ENCODE results near the gene SLC5A9. TPM values are rescaled to one million over a fixed set of nuclear protein-coding genes. Genes with fewer than 3 reads are reported as not detected.

The SLC5A9 gene
- total and polyA plus RNA-seq, 2 experiments from 2014 or later = 0.10 TPM

DNA sequence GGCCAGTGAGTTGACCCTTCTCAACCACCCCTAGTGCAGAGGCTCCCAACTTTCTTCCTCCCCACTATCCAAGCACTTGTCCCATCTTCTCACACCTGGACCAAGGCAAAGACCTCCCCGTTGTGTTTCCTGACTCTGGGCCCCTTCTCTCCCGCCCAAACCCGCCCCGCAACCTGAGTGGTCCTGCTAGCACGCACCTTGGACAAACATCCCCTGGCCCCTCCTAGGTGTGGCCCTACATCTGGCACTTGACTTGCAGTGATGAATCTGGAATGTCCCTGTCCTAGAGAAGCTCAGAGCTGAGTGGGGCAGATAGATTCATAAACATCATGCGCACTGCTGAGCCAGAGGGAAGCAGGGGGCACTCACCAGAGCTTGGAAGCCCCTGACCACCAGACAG lies 2.3 kb downstream of the SLC5A9 start:
- no peak overlapping the region for H3K27ac ChIP-seq (ENCODE audit: low read depth)
- no peaks in the 10 kb centered on the region for H3K79me2 ChIP-seq (replicated peaks; ENCODE audit: insufficient read depth)
- no peak overlapping the region for H2AFZ ChIP-seq
- TF ChIP-seq ZNF114 (CRISPR knock-in tag; IDR thresholded peaks at IDR 0.05) (no peak), JUNB (IDR thresholded peaks at IDR 0.05; ENCODE audit: unreplicated experiment) (no peak)
- no peaks in the 10 kb centered on the region for H3F3A ChIP-seq (replicated peaks; ENCODE audit: low read depth)
- Mint-ChIP-seq H3K9me3 (no peaks in the 10 kb centered on the region), H3K4me3 (no peak overlapping the region), H3K36me3 (ENCODE audit: low read depth) (no peaks in the 10 kb centered on the region), H3K27me3 (ENCODE audit: insufficient read depth, low read depth, poor library complexity) (peaks cover 2% of the 10 kb centered on the region), H3K27ac (no peak overlapping the region), H3K4me1 (peaks cover 3% of the 10 kb centered on the region; the same call in 2 of the 3 replicates)
- no peaks in the 10 kb centered on the region for H4K20me1 ChIP-seq (replicated peaks; ENCODE audit: insufficient read depth)
- no peaks in the 10 kb centered on the region; the same call in 1 of the 2 replicates for H3K4me1 ChIP-seq (ENCODE audit: insufficient read depth)
- no peak overlapping the region for H3K4me2 ChIP-seq
- DNase-seq (ENCODE audit: low spot score) (no peak), ATAC-seq (no peak)
- H3K4me3 ChIP-seq = no peak overlapping the region
- H3K9me2 ChIP-seq (ENCODE audit: insufficient read depth) = peaks cover under 1% of the 10 kb centered on the region; the same call in 1 of the 2 replicates
- H3K36me3 ChIP-seq (ENCODE audit: insufficient read depth) = no peaks in the 10 kb centered on the region
- no peaks in the 10 kb centered on the region for H3K27me3 ChIP-seq (ENCODE audit: insufficient read depth)

DNA sequence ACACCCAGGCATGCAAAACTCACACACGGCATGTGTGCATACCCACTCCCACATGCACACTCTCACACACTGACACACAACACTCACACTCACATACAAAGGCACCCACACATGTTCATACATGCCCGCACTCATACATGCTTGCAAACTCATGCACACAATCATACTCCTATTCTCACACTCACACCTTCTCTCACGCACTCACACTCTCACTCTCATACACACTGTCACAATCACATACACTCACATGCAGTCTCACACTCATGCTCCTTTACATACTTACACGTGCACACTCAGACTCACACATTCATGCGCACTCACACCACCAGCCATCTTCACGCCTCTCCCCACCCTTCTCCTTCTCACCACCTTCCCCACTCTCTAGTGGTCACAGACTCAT lies 3.1 kb downstream of the SLC5A9 start:
- no peaks in the 10 kb centered on the region for H3K36me3 Mint-ChIP-seq (ENCODE audit: low read depth)
- Histone ChIP-seq H3K4me2 (no peak overlapping the region), H3K27ac (ENCODE audit: low read depth) (no peak overlapping the region), H3K27me3 (ENCODE audit: insufficient read depth) (no peaks in the 10 kb centered on the region), H3K79me2 (replicated peaks; ENCODE audit: insufficient read depth) (no peaks in the 10 kb centered on the region), H3F3A (replicated peaks; ENCODE audit: low read depth) (no peaks in the 10 kb centered on the region), H2AFZ (no peak overlapping the region), H3K9me2 (ENCODE audit: insufficient read depth) (no peaks in the 10 kb centered on the region; the same call in 1 of the 2 replicates), H3K4me1 (ENCODE audit: insufficient read depth) (no peaks in the 10 kb centered on the region; the same call in 1 of the 2 replicates), H3K36me3 (ENCODE audit: insufficient read depth) (no peaks in the 10 kb centered on the region), H4K20me1 (replicated peaks; ENCODE audit: insufficient read depth) (no peaks in the 10 kb centered on the region), H3K4me3 (no peak overlapping the region)
- peaks cover 3% of the 10 kb centered on the region; the same call in 2 of the 3 replicates for H3K4me1 Mint-ChIP-seq
- H3K4me3 Mint-ChIP-seq = no peak overlapping the region
- H3K27ac Mint-ChIP-seq = no peak overlapping the region
- DNase-seq (ENCODE audit: low spot score) (no peak), ATAC-seq (no peak)
- peaks cover 2% of the 10 kb centered on the region for H3K27me3 Mint-ChIP-seq (ENCODE audit: insufficient read depth, low read depth, poor library complexity)
- H3K9me3 Mint-ChIP-seq = no peaks in the 10 kb centered on the region
- TF ChIP-seq, protein P1, sequence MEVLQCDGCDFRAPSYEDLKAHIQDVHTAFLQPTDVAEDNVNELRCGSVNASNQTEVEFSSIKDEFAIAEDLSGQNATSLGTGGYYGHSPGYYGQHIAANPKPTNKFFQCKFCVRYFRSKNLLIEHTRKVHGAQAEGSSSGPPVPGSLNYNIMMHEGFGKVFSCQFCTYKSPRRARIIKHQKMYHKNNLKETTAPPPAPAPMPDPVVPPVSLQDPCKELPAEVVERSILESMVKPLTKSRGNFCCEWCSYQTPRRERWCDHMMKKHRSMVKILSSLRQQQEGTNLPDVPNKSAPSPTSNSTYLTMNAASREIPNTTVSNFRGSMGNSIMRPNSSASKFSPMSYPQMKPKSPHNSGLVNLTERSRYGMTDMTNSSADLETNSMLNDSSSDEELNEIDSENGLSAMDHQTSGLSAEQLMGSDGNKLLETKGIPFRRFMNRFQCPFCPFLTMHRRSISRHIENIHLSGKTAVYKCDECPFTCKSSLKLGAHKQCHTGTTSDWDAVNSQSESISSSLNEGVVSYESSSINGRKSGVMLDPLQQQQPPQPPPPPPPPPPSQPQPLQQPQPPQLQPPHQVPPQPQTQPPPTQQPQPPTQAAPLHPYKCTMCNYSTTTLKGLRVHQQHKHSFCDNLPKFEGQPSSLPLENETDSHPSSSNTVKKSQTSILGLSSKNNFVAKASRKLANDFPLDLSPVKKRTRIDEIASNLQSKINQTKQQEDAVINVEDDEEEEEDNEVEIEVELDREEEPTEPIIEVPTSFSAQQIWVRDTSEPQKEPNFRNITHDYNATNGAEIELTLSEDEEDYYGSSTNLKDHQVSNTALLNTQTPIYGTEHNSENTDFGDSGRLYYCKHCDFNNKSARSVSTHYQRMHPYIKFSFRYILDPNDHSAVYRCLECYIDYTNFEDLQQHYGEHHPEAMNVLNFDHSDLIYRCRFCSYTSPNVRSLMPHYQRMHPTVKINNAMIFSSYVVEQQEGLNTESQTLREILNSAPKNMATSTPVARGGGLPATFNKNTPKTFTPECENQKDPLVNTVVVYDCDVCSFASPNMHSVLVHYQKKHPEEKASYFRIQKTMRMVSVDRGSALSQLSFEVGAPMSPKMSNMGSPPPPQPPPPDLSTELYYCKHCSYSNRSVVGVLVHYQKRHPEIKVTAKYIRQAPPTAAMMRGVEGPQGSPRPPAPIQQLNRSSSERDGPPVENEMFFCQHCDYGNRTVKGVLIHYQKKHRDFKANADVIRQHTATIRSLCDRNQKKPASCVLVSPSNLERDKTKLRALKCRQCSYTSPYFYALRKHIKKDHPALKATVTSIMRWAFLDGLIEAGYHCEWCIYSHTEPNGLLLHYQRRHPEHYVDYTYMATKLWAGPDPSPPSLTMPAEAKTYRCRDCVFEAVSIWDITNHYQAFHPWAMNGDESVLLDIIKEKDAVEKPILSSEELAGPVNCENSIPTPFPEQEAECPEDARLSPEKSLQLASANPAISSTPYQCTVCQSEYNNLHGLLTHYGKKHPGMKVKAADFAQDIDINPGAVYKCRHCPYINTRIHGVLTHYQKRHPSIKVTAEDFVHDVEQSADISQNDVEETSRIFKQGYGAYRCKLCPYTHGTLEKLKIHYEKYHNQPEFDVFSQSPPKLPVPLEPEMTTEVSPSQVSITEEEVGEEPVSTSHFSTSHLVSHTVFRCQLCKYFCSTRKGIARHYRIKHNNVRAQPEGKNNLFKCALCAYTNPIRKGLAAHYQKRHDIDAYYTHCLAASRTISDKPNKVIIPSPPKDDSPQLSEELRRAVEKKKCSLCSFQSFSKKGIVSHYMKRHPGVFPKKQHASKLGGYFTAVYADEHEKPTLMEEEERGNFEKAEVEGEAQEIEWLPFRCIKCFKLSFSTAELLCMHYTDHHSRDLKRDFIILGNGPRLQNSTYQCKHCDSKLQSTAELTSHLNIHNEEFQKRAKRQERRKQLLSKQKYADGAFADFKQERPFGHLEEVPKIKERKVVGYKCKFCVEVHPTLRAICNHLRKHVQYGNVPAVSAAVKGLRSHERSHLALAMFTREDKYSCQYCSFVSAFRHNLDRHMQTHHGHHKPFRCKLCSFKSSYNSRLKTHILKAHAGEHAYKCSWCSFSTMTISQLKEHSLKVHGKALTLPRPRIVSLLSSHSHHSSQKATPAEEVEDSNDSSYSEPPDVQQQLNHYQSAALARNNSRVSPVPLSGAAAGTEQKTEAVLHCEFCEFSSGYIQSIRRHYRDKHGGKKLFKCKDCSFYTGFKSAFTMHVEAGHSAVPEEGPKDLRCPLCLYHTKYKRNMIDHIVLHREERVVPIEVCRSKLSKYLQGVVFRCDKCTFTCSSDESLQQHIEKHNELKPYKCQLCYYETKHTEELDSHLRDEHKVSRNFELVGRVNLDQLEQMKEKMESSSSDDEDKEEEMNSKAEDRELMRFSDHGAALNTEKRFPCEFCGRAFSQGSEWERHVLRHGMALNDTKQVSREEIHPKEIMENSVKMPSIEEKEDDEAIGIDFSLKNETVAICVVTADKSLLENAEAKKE (CRISPR knock-in tag; IDR thresholded peaks at IDR 0.05) = no peak
- TF ChIP-seq ZNF331 (CRISPR knock-in tag; IDR thresholded peaks at IDR 0.05; ENCODE audit: low read depth) (no peak), EZH2 (IDR thresholded peaks at IDR 0.05; ENCODE audit: low read depth, unreplicated experiment) (no peak), JUNB (IDR thresholded peaks at IDR 0.05; ENCODE audit: unreplicated experiment) (no peak), NANOG (IDR thresholded peaks at IDR 0.05; ENCODE audit: borderline replicate concordance) (no peak), ZNF114 (CRISPR knock-in tag; IDR thresholded peaks at IDR 0.05) (no peak), EZH2phosphoT487 (IDR thresholded peaks at IDR 0.05; ENCODE audit: unreplicated experiment) (no peak), STAT1 (IDR thresholded peaks at IDR 0.05; ENCODE audit: unreplicated experiment) (no peak), POLR2AphosphoS5 (IDR thresholded peaks at IDR 0.05; ENCODE audit: low read depth) (no peak), CREB1 (CRISPR knock-in tag; IDR thresholded peaks at IDR 0.05; ENCODE audit: low read depth) (no peak)
- TF ChIP-seq, protein P2, sequence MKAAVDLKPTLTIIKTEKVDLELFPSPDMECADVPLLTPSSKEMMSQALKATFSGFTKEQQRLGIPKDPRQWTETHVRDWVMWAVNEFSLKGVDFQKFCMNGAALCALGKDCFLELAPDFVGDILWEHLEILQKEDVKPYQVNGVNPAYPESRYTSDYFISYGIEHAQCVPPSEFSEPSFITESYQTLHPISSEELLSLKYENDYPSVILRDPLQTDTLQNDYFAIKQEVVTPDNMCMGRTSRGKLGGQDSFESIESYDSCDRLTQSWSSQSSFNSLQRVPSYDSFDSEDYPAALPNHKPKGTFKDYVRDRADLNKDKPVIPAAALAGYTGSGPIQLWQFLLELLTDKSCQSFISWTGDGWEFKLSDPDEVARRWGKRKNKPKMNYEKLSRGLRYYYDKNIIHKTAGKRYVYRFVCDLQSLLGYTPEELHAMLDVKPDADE (IDR thresholded peaks at IDR 0.05) = no peak
- TF ChIP-seq, protein P3, sequence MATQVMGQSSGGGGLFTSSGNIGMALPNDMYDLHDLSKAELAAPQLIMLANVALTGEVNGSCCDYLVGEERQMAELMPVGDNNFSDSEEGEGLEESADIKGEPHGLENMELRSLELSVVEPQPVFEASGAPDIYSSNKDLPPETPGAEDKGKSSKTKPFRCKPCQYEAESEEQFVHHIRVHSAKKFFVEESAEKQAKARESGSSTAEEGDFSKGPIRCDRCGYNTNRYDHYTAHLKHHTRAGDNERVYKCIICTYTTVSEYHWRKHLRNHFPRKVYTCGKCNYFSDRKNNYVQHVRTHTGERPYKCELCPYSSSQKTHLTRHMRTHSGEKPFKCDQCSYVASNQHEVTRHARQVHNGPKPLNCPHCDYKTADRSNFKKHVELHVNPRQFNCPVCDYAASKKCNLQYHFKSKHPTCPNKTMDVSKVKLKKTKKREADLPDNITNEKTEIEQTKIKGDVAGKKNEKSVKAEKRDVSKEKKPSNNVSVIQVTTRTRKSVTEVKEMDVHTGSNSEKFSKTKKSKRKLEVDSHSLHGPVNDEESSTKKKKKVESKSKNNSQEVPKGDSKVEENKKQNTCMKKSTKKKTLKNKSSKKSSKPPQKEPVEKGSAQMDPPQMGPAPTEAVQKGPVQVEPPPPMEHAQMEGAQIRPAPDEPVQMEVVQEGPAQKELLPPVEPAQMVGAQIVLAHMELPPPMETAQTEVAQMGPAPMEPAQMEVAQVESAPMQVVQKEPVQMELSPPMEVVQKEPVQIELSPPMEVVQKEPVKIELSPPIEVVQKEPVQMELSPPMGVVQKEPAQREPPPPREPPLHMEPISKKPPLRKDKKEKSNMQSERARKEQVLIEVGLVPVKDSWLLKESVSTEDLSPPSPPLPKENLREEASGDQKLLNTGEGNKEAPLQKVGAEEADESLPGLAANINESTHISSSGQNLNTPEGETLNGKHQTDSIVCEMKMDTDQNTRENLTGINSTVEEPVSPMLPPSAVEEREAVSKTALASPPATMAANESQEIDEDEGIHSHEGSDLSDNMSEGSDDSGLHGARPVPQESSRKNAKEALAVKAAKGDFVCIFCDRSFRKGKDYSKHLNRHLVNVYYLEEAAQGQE (IDR thresholded peaks at IDR 0.05; ENCODE audit: unreplicated experiment) = no peak

Measured in GM23338 (cell line).